DOHH2 (cell line): ENCODE results near the gene SLC6A19.
A peak's percentile ranks its signal among the peaks of the same experiment; 100 is the strongest.

Source experiments
- H3F3A ChIP-seq: fragments of 200-600 bp; sonication (generic), shearing (Covaris generic); 2 replicates; pipeline ENCODE4 v1.6.0; 2016; ENCODE audit warnings: antibody characterized with exemption, mild to moderate bottlenecking; ENCODE audit not compliant: control insufficient read depth, insufficient read depth
- H3K27ac ChIP-seq: fragments of 200-600 bp; sonication (generic); 2 replicates; pipeline ENCODE4 v1.5.1; 2014; ENCODE audit warnings: low read depth, mild to moderate bottlenecking, low read length, moderate library complexity
- H3K27me3 ChIP-seq: fragments of 200-600 bp; sonication (generic); 2 replicates; pipeline ENCODE4 v1.6.1; 2014; ENCODE audit warnings: mild to moderate bottlenecking, low read length, mixed read lengths; ENCODE audit not compliant: control insufficient read depth
- H3K36me3 ChIP-seq: fragments of 200-600 bp; sonication (generic); 2 replicates; pipeline ENCODE4 v1.6.1; 2014; ENCODE audit warnings: mild to moderate bottlenecking, low read length, moderate library complexity, mixed read lengths; ENCODE audit not compliant: control insufficient read depth
- H3K4me1 ChIP-seq: fragments of 200-600 bp; sonication (generic); 2 replicates; pipeline ENCODE4 v1.6.1; 2014; ENCODE audit warnings: mild to moderate bottlenecking, low read length, mixed read lengths; ENCODE audit not compliant: control insufficient read depth
- H3K4me2 ChIP-seq: fragments of 200-600 bp; sonication (generic); 2 replicates; pipeline ENCODE4 v1.6.0; 2014; ENCODE audit warnings: mild to moderate bottlenecking, low read length, moderate library complexity
- H3K4me3 ChIP-seq: fragments of 200-600 bp; sonication (generic); 2 replicates; pipeline ENCODE4 v1.5.1; 2014; ENCODE audit warnings: mild to moderate bottlenecking, low read length, mixed read lengths
- H3K79me2 ChIP-seq: fragments of 200-600 bp; sonication (generic); 2 replicates; pipeline ENCODE4 v1.6.1; 2014; ENCODE audit warnings: mild to moderate bottlenecking, low read length, mixed read lengths; ENCODE audit not compliant: control insufficient read depth
- H3K9me2 ChIP-seq: fragments of 200-600 bp; sonication (generic); replicated peaks from 2 replicates; pipeline ENCODE4 v1.6.1; 2014; ENCODE audit warnings: mild to moderate bottlenecking, low read length, mixed read lengths; ENCODE audit not compliant: control insufficient read depth
- H3K9me3 ChIP-seq: fragments of 200-600 bp; sonication (generic); 2 replicates; pipeline ENCODE4 v1.6.1; 2014; ENCODE audit warnings: antibody characterized with exemption, low read length, mixed read lengths; ENCODE audit not compliant: control insufficient read depth, insufficient read depth
- H4K20me1 ChIP-seq: fragments of 200-600 bp; sonication (generic); 2 replicates; pipeline ENCODE4 v1.6.0; 2014; ENCODE audit warnings: low read depth, mild to moderate bottlenecking, antibody characterized with exemption, low read length, moderate library complexity; ENCODE audit not compliant: control insufficient read depth, insufficient read depth
- EZH2phosphoT487 ChIP-seq: fragments of 200-600 bp; sonication (generic); IDR thresholded peaks from 2 replicates; pipeline ENCODE4 v1.6.1; 2017; ENCODE audit warnings: borderline replicate concordance, mild to moderate bottlenecking, antibody characterized with exemption, low read length, moderate library complexity, mixed read lengths
- TF ChIP-seq, protein P1 (sequence below): fragments of 200-600 bp; sonication (generic); IDR thresholded peaks from one replicate; pipeline ENCODE4 v1.5.1; 2014; ENCODE audit warnings: antibody characterized with exemption, mild to moderate bottlenecking, low read depth, low read length; ENCODE audit not compliant: poor library complexity, severe bottlenecking

Gene SLC6A19

DNA sequence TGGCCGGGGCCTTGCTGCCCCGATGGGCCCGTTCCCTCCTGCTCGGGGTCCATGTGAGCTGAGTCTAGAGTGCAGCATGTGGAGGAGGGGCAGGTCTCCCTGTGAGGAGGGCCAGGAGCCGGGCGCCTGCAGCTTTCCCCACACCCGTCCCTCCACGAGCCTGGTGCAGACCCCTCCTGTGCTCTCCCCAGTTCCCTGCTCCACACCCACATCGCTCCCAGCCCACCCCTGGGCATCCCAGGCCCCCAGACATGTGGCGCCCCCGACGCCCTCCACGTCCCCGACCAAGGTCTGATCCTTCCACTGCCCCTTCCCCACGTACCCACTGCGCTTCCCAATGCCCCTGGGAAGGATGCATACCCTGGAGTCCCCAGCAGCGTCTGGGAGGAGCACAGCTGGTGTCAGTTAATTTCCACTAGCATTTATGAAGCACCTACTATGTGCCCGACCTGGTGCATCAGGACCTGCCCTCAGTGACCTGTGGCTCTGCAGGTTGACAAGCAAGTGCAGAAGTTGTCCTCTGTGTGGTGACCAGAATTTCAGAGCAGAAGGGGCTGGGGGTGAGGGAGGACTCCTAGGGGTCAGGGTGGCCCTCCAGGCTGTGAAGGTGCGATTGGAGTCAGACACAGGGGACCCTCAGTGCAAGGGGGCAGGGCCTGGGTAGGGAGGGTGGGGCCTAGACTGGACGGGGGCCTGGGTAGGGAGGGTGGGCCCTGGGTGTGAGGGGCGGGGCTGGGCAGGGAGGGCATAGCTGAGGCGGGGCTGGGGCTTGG is 13.0 kb downstream of the SLC6A19 start:
- H3K27me3 ChIP-seq: no peaks in the 10 kb centered on the region

DNA sequence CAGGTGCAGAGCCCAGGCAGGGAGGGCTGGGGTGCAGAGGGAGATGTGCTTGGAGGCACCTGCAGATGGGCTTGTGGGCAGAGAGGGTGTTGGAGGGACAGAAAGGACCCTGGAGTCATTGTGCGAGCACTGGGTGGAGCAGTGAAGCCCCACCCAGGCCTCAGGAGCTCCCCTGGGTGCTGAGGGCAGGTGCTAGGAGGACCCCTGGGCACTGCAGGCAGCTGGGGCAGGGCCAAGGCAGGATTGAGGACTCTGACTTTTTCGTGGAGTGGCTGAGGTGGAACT is 13.5 kb downstream of the SLC6A19 start:
- Histone ChIP-seq H3K4me1 (peaks cover 9% of the 10 kb centered on the region), H3K9me2 (no peaks in the 10 kb centered on the region), H3K4me3 (no peak overlapping the region), H4K20me1 (no peaks in the 10 kb centered on the region), H3F3A (no peaks in the 10 kb centered on the region), H3K27me3 (no peaks in the 10 kb centered on the region), H3K9me3 (peaks cover 10% of the 10 kb centered on the region; the same call in 1 of the 2 replicates), H3K36me3 (no peaks in the 10 kb centered on the region), H3K27ac (no peak overlapping the region), H3K79me2 (no peaks in the 10 kb centered on the region), H3K4me2 (peak overlapping the region; percentile 20)
- TF ChIP-seq EZH2phosphoT487: no peak
- TF ChIP-seq, protein P1, sequence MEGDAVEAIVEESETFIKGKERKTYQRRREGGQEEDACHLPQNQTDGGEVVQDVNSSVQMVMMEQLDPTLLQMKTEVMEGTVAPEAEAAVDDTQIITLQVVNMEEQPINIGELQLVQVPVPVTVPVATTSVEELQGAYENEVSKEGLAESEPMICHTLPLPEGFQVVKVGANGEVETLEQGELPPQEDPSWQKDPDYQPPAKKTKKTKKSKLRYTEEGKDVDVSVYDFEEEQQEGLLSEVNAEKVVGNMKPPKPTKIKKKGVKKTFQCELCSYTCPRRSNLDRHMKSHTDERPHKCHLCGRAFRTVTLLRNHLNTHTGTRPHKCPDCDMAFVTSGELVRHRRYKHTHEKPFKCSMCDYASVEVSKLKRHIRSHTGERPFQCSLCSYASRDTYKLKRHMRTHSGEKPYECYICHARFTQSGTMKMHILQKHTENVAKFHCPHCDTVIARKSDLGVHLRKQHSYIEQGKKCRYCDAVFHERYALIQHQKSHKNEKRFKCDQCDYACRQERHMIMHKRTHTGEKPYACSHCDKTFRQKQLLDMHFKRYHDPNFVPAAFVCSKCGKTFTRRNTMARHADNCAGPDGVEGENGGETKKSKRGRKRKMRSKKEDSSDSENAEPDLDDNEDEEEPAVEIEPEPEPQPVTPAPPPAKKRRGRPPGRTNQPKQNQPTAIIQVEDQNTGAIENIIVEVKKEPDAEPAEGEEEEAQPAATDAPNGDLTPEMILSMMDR: no peak

More for the DNA sequence above, 13.0 kb downstream of the SLC6A19 start:
- Histone ChIP-seq H3K9me3 (peaks cover 10% of the 10 kb centered on the region; the same call in 1 of the 2 replicates), H3K36me3 (no peaks in the 10 kb centered on the region), H3K79me2 (no peaks in the 10 kb centered on the region), H3K4me3 (no peak overlapping the region), H3K4me2 (no peak overlapping the region), H3K9me2 (no peaks in the 10 kb centered on the region), H4K20me1 (no peaks in the 10 kb centered on the region), H3F3A (no peaks in the 10 kb centered on the region), H3K4me1 (peaks cover 9% of the 10 kb centered on the region), H3K27ac (no peak overlapping the region)
- TF ChIP-seq, protein P1: no peak
- TF ChIP-seq EZH2phosphoT487: no peak

DNA sequence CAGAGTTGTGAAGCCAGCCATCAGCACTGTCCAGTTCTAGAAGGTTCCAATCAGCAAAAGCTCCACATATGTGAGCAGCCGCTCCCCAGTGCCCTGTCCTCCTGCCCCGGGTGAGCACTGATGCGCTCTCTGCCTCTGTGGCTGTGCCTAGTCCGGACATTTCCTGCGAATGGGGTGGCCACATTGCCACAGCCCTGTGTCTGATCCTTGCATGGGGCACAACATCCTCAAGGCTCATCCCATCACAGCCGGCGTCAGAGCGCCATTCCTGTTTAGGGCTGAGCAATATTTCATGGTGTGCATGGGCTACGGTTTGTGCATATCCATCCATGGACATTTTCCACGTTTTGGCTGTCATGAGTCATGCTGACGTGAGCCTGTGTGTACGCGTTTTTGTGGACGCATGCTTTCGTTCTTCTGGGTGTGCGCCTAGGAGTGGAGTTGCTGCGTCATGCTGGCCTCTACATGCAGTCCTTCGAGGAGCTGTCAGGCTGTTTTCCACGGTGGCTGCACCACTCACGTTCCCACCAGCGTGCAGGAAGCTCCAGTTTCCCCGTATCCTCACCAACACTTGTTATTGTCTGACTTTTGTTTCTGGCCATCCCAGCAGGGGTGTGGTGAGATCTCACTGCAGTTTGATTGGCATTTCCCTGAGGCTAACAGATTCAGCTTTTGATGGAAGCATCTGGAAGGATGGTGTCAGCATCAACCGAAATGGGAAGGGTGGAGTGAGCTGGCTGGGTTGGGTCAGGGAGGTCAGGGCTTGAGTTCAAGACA is 14.1 kb downstream of the SLC6A19 start:
- Histone ChIP-seq H3K4me3 (no peak overlapping the region), H3K9me2 (no peaks in the 10 kb centered on the region), H4K20me1 (no peaks in the 10 kb centered on the region), H3K4me2 (peak overlapping the region; percentile 20), H3K9me3 (peaks cover 10% of the 10 kb centered on the region; the same call in 1 of the 2 replicates), H3K27me3 (no peaks in the 10 kb centered on the region), H3K4me1 (peaks cover 9% of the 10 kb centered on the region), H3K79me2 (no peaks in the 10 kb centered on the region), H3K36me3 (no peaks in the 10 kb centered on the region), H3K27ac (no peak overlapping the region), H3F3A (no peaks in the 10 kb centered on the region)
- TF ChIP-seq, protein P1: no peak
- no peak for TF ChIP-seq EZH2phosphoT487
